GM18505 (cell line): Measurements from ENCODE around the gene PLA2R1.
"Not testable (repeated sequence)": the region's sequence is repeated elsewhere in the genome, so short reads cannot be mapped to it uniquely, and the experiment has no call there.

Experiments used
- ATAC-seq: cut with Tn5 transposase; IDR thresholded peaks from one replicate; pipeline ENCODE4 v1.9.1; 2021; ENCODE audit not compliant: unreplicated experiment
- POLR2A ChIP-seq: IDR thresholded peaks from 4 replicates; pipeline ENCODE4 v1.6.1; 2011; ENCODE audit warnings: borderline replicate concordance; ENCODE audit not compliant: insufficient read depth, insufficient read length; ENCODE audit errors: extremely low read depth

The PLA2R1 gene

DNA sequence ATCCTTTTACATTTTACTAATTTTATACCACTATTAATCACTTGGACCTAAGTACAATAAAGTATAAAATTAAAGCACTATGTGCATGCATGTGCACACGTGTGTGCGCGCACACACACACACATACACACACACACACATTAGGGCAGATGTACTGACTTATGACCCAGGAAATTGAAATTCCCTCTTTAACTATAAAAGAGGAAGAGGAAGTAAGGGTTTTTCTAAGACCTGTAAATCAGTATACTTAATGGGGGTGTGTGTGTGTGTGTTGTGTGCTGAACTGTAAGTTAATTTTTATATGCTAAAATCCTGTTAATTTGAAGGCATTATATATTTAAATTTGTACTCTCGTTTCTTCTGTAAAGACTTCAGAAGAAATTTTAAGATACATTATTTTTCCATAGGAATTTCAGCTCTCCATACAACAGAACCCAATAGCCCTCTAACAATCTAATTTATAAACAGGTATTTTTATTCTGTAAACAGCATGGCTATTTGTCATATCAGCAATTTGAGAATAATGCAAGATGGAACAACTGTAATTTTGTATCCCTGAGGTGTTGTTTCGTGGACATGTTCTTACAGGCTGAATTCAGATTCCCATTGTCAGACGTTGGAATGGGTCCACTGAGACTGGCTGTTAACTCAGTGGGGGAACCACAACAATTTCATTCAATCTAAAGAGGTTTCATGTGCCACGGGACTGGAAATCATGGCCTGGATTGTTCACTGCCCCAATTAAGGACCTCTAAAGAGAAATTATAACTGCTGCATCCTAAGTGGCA, 90.9 kb downstream of the PLA2R1 start:
- TF ChIP-seq POLR2A = no peak
- ATAC-seq = no peak

DNA sequence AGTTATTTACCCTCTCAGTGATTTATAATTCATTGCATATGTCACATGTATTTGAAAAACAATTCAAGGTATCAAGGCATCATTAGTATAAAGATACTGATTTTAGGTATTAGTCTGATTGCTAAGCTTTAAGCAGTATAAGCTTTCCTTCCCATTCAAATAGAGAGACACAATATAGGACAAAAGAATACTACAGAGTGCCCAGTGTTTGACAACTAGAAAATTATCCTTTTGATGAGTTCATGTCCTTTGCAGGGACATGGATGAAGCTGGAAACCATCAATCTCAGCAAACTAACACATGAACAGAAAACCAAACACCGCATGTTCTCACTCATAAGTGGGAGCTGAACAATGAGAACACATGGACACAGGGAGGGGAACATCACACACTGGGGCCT, 91.9 kb downstream of the PLA2R1 start:
- ATAC-seq = not testable (repeated sequence)

DNA sequence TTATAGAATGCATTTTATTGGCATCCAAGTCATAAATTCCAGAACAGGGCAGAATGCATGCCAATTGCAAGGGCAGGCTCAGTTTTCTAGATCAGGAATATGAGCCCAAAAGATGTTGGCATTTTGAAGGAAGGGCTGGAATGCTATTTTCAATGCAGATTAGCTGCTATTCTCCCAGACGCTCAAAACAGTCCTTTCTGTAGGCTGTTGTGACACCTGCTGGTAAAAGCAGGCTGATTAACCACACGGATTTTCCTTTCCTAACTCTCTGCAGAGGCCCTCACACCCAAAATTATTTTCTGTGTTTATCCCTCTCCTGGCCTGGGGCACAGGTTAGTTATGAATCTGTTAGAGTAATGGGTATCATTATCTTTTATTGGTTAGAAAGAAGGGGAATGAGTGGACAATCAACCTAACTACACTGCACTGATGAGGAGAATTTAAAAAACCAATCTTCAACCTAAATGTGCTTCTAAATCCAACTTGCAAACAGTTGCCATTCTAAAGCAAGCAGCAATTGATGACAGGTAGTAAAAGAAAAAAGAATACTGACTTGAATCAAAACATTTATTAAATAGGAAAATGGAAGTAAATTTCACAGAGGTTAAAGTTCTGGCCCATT, 94.0 kb downstream of the PLA2R1 start:
- TF ChIP-seq POLR2A = no peak
- ATAC-seq = no peak

DNA sequence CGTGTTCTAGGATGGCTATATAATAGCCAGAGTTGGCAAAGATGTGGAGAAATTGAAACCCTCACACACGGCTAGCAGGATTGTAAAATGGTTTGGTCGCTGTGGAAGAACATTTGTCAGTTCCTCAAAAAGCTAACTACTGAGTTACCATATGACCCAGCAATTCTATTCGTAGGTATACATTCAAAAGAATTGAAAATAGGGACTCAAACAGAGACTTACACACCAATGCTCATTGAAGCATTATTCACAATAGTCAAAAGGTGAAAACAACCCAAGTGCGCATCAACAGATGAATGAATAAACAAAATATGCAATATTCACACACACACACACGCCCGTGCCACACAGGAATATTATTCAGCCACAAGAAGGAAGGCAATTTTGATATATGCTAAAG, 98.7 kb downstream of the PLA2R1 start:
- ATAC-seq = peak; percentile 87

DNA sequence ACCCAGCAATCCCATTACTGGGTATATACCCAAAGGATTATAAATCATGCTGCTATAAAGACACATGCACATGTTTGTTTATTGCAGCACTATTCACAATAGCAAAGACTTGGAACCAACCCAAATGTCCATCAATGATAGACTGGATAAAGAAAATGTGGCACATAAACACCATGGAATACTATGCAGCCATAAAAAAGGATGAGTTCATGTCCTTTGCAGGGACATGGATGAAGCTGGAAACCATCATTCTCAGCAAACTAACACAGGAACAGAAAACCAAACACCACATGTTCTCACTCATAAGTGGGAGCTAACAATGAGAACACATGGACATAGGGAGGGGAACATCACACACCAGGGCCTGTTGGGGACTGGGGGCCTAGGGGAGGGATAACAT, 99.9 kb downstream of the PLA2R1 start:
- ATAC-seq = not testable (repeated sequence)

More for the DNA sequence above, 98.7 kb downstream of the PLA2R1 start:
- TF ChIP-seq POLR2A = no peak

DNA sequence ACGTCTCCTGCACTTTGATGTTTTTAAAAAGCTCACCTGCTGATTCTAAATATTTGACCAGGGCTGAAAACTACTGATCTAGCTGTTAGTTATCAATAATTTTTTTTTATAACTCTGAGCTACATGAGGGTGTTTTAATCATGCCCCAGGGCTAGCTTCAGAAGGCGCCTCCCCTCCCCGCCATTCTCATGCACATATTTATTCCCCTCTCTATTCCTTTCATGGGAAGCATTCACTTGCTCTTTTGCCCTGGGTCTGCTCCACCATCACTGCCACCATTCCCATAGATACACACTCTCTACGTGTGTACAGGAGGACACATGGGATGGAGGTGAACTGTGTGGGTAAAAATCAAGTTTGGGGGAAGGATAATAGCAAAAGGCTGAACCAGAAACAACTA, 101.0 kb downstream of the PLA2R1 start:
- no peak for ATAC-seq
- no peak for TF ChIP-seq POLR2A

DNA sequence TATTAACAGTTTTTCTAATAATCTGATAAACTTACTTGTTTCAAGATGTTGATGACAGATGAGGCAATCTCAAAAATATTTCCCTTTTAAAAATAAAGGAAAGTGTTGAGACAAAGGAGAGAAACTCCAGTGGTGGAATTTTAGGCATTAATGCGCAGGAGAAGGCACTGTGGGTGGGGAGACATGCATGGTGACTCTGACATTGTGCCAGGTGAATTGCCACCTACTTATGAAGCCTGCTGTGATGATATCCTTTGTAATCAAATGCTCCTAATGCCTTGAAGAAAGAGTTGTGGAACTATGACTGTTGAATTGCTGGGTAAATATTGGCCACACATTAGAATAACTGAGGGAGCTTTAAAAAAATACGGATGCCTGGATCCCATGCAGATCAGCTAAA, 101.4 kb downstream of the PLA2R1 start:
- TF ChIP-seq POLR2A = no peak
- ATAC-seq = no peak

DNA sequence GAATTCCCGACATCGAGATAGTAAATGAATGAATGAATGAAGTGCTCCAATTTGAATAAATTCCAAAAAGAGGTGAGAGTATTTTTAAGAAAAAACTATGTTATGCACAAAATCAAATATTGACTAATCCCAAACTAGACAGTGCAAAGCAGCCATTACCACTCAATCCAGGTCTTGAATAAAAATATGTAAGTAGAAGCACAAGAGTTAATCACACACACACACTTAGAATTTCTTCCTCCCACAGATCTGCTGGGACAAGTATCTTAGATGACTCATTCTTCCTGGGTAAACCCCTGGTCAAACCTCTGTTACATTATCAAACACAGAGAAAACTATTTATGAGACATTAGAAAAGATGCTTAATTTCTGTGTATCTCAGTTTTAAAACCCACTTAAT, 102.0 kb downstream of the PLA2R1 start:
- TF ChIP-seq POLR2A = no peak
- peak; percentile 38 for ATAC-seq

DNA sequence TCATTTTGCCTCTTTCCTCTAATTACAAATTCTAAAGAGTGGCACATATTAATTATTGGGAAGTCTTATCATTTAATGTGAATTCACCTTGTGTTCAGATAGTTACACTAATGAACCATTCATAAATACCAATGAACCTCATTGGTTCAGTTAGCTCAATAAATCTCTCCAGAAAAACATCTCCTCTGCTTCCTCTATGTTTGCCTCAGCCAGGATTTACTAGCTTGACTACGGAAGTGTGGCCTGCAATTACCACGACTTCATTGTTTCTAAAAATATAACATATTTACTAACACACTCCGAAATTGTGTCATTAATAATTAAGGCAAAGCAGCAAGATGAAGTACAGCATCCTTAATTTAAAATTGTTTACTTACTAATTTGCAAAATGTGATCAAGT, 103.3 kb downstream of the PLA2R1 start:
- no peak for ATAC-seq
- no peak for TF ChIP-seq POLR2A

DNA sequence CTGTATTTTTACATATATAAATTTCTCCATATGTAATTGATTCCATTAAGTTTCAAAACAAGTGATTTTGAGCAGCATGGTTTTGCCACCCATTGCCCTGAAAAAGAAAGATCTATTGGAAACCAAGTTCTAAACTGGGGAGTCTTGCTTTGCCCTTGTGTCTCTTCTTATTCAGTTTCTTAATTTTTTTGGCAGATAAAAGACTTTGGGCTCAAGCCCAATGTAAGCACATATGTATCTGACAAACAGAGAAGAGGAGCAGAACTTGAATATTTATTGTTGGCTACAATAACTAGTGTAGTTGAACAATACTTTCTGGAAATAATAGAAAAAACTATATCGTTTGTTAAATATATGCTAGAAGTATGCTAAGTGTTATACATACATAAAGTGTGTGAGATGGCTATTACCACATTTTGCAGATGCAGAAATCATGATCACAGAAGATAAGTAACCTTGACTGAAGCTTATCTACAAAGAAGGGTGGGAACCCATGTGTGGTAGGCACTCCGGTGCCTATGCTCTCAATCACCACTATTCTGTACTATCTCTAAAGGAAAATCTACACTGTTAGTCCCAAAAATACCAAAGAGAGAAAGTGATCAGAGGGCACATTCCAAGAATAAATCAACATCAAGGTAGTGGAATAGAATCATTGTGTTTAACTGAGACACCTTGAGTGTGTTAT, 109.1 kb downstream of the PLA2R1 start:
- no peak for TF ChIP-seq POLR2A
- no peak for ATAC-seq

DNA sequence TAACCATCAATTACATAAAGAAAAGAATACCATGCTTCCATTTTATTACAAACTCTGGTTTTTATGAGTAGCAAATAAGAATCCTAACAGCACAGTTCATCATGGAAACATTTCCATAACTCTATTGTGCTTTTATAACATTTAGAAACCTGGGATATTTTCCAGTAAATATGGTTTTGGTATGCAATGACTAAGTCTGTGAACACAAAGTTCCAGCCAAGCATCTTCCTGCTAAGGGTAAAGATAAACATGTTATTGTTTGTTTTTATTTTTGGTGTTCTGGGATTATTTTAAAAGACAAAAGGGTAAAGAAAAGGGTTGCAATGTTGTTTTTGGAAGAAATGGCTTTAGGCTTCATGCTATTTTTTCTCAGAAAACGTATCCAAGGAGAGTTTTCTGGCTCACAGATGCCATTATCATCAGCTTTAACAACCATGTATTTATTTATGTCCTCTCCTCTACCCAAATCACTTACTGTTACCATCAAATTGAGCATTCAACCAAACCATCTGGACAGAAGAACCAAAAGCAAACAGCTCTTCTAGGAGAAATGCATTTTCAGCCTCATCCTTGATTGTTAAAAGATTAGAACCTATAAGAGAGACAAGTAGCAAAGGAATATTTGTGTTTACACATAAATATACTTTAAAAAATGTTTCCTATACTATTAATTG, 116.0 kb downstream of the PLA2R1 start:
- no peak for TF ChIP-seq POLR2A
- no peak for ATAC-seq

DNA sequence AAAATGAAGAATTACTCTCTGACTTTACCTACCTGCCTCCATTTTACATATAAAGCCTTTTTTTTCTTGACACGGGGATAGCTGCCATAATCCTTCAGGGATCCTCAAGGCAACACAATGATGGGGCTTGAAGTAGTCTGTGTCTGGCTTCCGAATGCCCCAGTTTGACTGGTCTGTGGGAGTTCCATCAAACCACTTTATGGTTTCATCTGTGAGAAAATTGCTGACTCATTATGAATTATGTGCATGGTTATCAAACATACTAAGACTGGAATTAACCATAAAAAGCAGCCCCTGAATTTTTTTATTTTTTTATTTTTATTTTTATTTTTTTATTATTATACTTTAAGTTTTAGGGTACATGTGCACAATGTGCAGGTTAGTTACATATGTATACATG, 117.5 kb downstream of the PLA2R1 start:
- ATAC-seq = no peak
- no peak for TF ChIP-seq POLR2A

DNA sequence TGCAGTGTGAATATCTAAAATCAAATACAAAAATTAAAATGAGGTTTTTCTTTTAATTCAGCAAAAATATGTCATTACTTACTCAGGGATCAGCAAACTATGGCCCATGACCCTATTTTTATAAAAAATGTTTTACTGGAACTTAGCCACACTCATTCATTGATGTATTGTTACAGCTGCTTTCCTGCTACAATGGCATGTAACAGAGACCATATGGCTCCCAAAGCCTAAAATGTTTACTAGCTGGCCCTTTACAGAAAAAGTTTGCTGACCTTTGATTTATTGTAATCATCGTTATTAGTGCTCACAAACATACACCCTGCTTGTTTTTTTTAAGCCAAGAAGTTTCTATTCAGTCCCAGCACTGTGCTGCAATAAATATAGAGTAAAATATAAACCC, 120.3 kb downstream of the PLA2R1 start:
- TF ChIP-seq POLR2A = no peak
- ATAC-seq = no peak

DNA sequence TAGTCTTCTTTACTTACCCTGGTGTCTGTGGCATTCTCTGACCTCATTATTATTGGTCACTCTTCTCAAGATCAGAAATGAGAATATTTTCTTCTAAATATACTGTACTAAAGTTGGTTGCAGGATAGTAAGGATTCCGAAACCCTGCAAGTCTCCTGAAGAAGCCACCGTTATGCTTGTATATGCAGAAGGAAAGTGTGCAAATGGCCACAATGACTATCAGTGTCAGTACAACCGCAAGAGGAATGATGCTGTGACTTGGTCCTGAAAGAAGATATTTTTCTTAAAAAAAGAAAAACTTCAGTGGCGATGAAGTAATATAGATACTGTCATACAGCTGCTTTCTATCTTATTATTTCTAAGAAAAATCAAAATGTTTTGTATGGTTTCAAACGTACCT, 120.7 kb downstream of the PLA2R1 start:
- no peak for ATAC-seq
- TF ChIP-seq POLR2A = no peak
